Measurements from ENCODE around the gene SYNGR3. TPM values are rescaled to one million over a fixed set of nuclear protein-coding genes. Genes with fewer than 3 reads are reported as not detected.

SYNGR3 gene
- total RNA-seq, 1 donor, result 2.6 TPM

DNA sequence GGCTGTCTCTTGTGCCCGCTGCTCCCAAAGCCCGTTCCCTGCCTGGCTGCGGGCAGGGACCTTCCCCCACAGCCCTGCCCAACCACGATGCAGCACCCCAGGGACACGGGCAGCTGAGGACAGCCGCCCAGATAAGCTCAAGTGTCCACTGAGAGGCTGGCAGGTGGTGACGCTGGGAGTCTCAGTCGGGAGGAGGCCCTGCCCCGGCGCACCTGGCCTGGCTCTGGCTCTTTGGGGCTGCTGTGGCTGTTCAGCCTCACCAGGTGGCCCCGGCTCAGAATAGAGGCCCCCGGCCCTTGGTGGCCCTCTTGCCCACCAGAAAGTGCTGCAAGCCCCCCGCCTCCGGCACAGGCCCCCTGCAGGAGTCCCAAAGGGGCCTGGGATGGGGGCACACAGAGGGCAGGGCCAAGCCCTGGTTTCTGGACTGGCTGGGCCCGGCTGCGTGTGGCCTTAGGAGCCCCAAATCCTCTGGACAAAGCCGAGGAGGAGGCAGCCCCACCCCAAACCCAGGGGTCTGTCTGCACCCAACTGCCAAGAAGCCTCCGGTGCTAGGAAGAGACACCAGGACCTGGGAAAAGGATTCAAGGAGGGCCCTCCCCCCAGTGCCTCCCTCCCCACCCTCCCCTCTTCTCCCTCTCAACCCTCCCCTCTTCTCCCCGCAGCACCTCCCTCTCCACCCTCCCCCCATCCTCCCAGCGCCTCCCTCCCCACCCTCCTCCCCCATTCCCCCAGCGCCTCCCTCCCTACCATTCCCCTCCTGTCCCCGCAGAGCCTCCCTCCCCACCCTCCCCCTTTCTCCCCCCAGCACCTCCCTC lies 52.6 kb downstream of the SYNGR3 start:
- no peak for TF ChIP-seq CTCF (IDR thresholded peaks at IDR 0.05; ENCODE audit: insufficient read depth, low read depth, low read length)
- H3K4me3 ChIP-seq (ENCODE audit: low read depth, low read length), result no peak overlapping the region
- no peak for DNase-seq (ENCODE audit: low read depth)

DNA sequence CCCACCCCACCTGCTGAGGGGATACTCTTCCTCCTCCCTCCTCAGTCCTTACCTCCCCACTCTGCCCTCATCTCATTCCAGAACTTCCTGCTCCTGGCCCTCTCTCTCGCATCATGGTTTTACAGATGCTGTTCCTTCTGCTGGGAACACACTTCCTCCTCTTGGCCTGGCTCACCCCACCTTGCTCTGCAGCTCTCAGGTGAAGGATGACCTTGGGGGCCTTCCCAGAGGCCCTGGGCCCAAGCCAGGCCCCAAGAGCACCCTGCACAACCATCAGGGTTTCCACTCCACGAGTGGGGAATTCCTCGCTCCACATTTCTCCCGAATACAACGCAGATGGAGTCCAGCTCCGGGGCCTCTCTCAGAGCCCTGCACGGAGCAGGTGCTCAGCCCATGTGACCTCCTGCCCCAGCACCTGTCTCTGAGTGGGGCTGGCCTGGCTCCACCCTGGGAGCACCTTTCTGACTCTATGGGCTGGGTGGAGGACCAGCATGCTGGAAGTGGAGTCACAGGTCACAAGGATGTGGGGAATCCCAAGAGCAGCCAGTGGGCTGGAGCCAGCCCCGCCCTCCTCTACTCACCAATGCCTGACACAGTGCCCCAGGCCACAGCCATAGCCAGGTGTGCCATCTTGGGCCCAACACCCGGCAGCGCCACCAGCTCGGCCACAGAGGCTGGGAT lies 53.4 kb downstream of the SYNGR3 start:
- DNase-seq (ENCODE audit: low read depth), result no peak
- TF ChIP-seq CTCF (IDR thresholded peaks at IDR 0.05; ENCODE audit: insufficient read depth, low read depth, low read length), result no peak
- no peak overlapping the region for H3K4me3 ChIP-seq (ENCODE audit: low read depth, low read length)

Small RNAs within 50 kb of the gene (small RNA-seq; reads per million reads assigned to genes)
- gene AC005363.2 (not detected), gene RN7SL219P (not detected), gene SNORA10 (not detected), gene SNORA64 (not detected)

Other genes with a start within 250 kb of the SYNGR3 start
- gene NME3, start 218.4 kb upstream of the SYNGR3 start, total RNA-seq, result 41.2 and 63.9 TPM in 2 replicates
- gene EME2, start 217.2 kb upstream of the SYNGR3 start, total RNA-seq, result 13.9 and 15.5 TPM in 2 replicates
- gene MRPS34, start 216.8 kb upstream of the SYNGR3 start, total RNA-seq, result 52.7 and 67.0 TPM in 2 replicates
- 20.3 and 25.5 TPM in 2 replicates for gene SPSB3, start 207.4 kb upstream of the SYNGR3 start, total RNA-seq
- gene NUBP2, start 207.0 kb upstream of the SYNGR3 start, total RNA-seq, result 54.8 and 78.0 TPM in 2 replicates
- under 0.01 TPM in 1 of 2 replicates, not detected in the other for gene IGFALS, start 196.3 kb upstream of the SYNGR3 start, total RNA-seq
- gene HAGH, start 163.1 kb upstream of the SYNGR3 start, total RNA-seq, result 22.5 and 24.6 TPM in 2 replicates
- gene FAHD1, start 162.8 kb upstream of the SYNGR3 start, total RNA-seq, result 51.8 and 63.8 TPM in 2 replicates
- gene MEIOB, start 117.8 kb upstream of the SYNGR3 start, total RNA-seq, result under 0.01 TPM in 1 of 2 replicates, not detected in the other
- not detected in 2 replicates for gene HS3ST6, start 71.6 kb upstream of the SYNGR3 start, total RNA-seq
- 14.2 and 16.4 TPM in 2 replicates for gene MSRB1, start 46.8 kb upstream of the SYNGR3 start, total RNA-seq
- not detected in 2 replicates for gene RPL3L, start 35.3 kb upstream of the SYNGR3 start, total RNA-seq
- 87.2 and 156 TPM in 2 replicates for gene NDUFB10, start 30.4 kb upstream of the SYNGR3 start, total RNA-seq
- gene RPS2, start 25.1 kb upstream of the SYNGR3 start, total RNA-seq, result 1,294 and 1,994 TPM in 2 replicates
- not detected in 2 replicates for gene RNF151, start 23.1 kb upstream of the SYNGR3 start, total RNA-seq
- gene TBL3, start 17.9 kb upstream of the SYNGR3 start, total RNA-seq, result 28.5 and 39.0 TPM in 2 replicates
- gene NOXO1, start 8.5 kb upstream of the SYNGR3 start, total RNA-seq, result 0.43 TPM in 1 of 2 replicates, not detected in the other
- 9.5 and 13.9 TPM in 2 replicates for gene GFER, start 5.8 kb upstream of the SYNGR3 start, total RNA-seq
- gene ZNF598, start 19.9 kb downstream of the SYNGR3 start, total RNA-seq, result 23.5 and 27.6 TPM in 2 replicates
- 0.32 and 1.3 TPM in 2 replicates for gene NPW, start 29.8 kb downstream of the SYNGR3 start, total RNA-seq
- 52.7 and 59.3 TPM in 2 replicates for gene NHERF2, start 36.9 kb downstream of the SYNGR3 start, total RNA-seq
- 25.5 and 31.9 TPM in 2 replicates for gene NTHL1, start 57.9 kb downstream of the SYNGR3 start, total RNA-seq
- gene TSC2, start 58.0 kb downstream of the SYNGR3 start, total RNA-seq, result 62.6 and 69.9 TPM in 2 replicates
- 139 and 191 TPM in 2 replicates for gene PKD1, start 145.9 kb downstream of the SYNGR3 start, total RNA-seq
- gene RAB26, start 158.7 kb downstream of the SYNGR3 start, total RNA-seq, result 0.97 and 1.3 TPM in 2 replicates
- gene TRAF7, start 165.8 kb downstream of the SYNGR3 start, total RNA-seq, result 52.2 and 62.6 TPM in 2 replicates
- gene CASKIN1, start 206.6 kb downstream of the SYNGR3 start, total RNA-seq, result under 0.01 and 0.86 TPM in 2 replicates
- 18.4 and 24.2 TPM in 2 replicates for gene MLST8, start 215.5 kb downstream of the SYNGR3 start, total RNA-seq
- gene BRICD5, start 220.9 kb downstream of the SYNGR3 start, total RNA-seq, result 1.6 and 1.7 TPM in 2 replicates
- gene PGP, start 224.9 kb downstream of the SYNGR3 start, total RNA-seq, result 20.3 TPM in 2 replicates
- gene E4F1, start 233.6 kb downstream of the SYNGR3 start, total RNA-seq, result 25.9 and 32.5 TPM in 2 replicates
- gene DNASE1L2, start 246.5 kb downstream of the SYNGR3 start, total RNA-seq, result 0.64 and 0.86 TPM in 2 replicates

Data from fibroblast of villous mesenchyme (primary cell).